Natural killer cell (primary cell): ENCODE results near the gene HMGB2. TPM values are rescaled to one million over a fixed set of nuclear protein-coding genes. Genes with fewer than 3 reads are reported as not detected.

Experiments used
- ATAC-seq, 3 donors: fragments of 150-1000 bp in 2 of 3; fragments of 200-7000 bp in 1 of 3; cut with Tn5 transposase; 1 replicate in 1 of 3; 2 replicates in 2 of 3; pipeline ENCODE4 v1.10.0; 2021; ENCODE audit warnings: mild to moderate bottlenecking in 2 of 3, moderate library complexity in 2 of 3
- DNase-seq, 2 donors: peaks; one replicate each; pipeline versions ENCODE4 v3.0.0 to v3.0.0-alpha.2; 2013 to 2021; ENCODE audit warnings: mixed read lengths in 1 of 2
- H3K27ac ChIP-seq: one replicate; pipeline ENCODE4 v1.5.1; 2013; ENCODE audit warnings: mild to moderate bottlenecking, low read length
- H3K27me3 ChIP-seq: one replicate; pipeline ENCODE4 v1.6.1; 2013; ENCODE audit warnings: low read length; ENCODE audit not compliant: control insufficient read depth, insufficient read depth
- H3K36me3 ChIP-seq: one replicate; pipeline ENCODE4 v1.6.1; 2013; ENCODE audit warnings: low read length; ENCODE audit not compliant: control insufficient read depth, insufficient read depth
- H3K4me1 ChIP-seq: one replicate; pipeline ENCODE4 v1.6.1; 2013; ENCODE audit warnings: low read length; ENCODE audit not compliant: control insufficient read depth, insufficient read depth
- H3K4me3 ChIP-seq: one replicate; pipeline ENCODE4 v1.5.1; 2013; ENCODE audit warnings: low read length
- H3K9me3 ChIP-seq: one replicate; pipeline ENCODE4 v1.6.1; 2013; ENCODE audit warnings: low read length; ENCODE audit not compliant: control insufficient read depth, insufficient read depth
- H3K27ac Mint-ChIP-seq, 2 donors: one replicate each; pipeline ENCODE4 v1.8.0; 2022; ENCODE audit warnings: mild to moderate bottlenecking in 2 of 2, mixed read lengths in 2 of 2, moderate library complexity in 1 of 2
- H3K27me3 Mint-ChIP-seq, 2 donors: one replicate each; pipeline ENCODE4 v1.8.0; 2022; ENCODE audit warnings: low read depth in 2 of 2, mixed read lengths in 2 of 2
- H3K36me3 Mint-ChIP-seq: one replicate; pipeline ENCODE4 v1.8.0; 2022; ENCODE audit warnings: mixed read lengths
- H3K4me1 Mint-ChIP-seq, 2 donors: one replicate each; pipeline ENCODE4 v1.8.0; 2022; ENCODE audit warnings: mixed read lengths in 2 of 2
- H3K4me3 Mint-ChIP-seq: one replicate; pipeline ENCODE4 v1.8.0; 2022; ENCODE audit warnings: mild to moderate bottlenecking, moderate library complexity, mixed read lengths
- H3K9me3 Mint-ChIP-seq, 2 donors: one replicate each; pipeline ENCODE4 v1.8.0; 2022; ENCODE audit warnings: mixed read lengths in 2 of 2
- CTCF ChIP-seq: fragments of 200-600 bp; IDR thresholded peaks from one replicate; pipeline ENCODE4 v1.8.0; 2022; ENCODE audit warnings: antibody characterized with exemption
- WGBS: methylation state at CpG from one replicate; pipeline ENCODE4 v1.1.7; 2013; ENCODE audit warnings: missing lambda C conversion rate; ENCODE audit not compliant: insufficient coverage; 5-methylcytosine and 5-hydroxymethylcytosine counted together
- intact Hi-C: fragments of 100-400 bp; cut with micrococcal nuclease; formaldehyde crosslinking; loops from one replicate; pipeline ENCODE4 v1.14.2; 2022
- total RNA-seq, 4 donors: library from RNA; stranded (reverse); fragments of 120-200 nt in 1 of 4; gene quantifications; one replicate each; pipeline versions ENCODE4 v1.2.3 to v1.2.4, GENCODE V29; 2013 to 2022

The HMGB2 gene
- total RNA-seq, 3 donors from 2014 or later (not counting 1 experiment from before 2014, with no cell fraction given) = 145 to 214 (median 151) TPM

GRCh38 chr4:173293663-173294062 lies 40.5 kb downstream of the HMGB2 start:
- ATAC-seq (no peak), DNase-seq (no peak)
- Histone ChIP-seq H3K9me3 (no peaks in the 10 kb centered on the region), H3K4me3 (no peak overlapping the region), H3K27me3 (no peaks in the 10 kb centered on the region), H3K36me3 (peaks cover 2% of the 10 kb centered on the region), H3K27ac (no peak overlapping the region), H3K4me1 (no peaks in the 10 kb centered on the region)
- 84% methylated on average over 7 of the region's 7 CpGs for WGBS
- intact Hi-C loops = no loop called here
- no peak overlapping the region for H3K4me3 Mint-ChIP-seq
- no peaks in the 10 kb centered on the region for H3K36me3 Mint-ChIP-seq
- TF ChIP-seq CTCF = no peak
- H3K4me1 Mint-ChIP-seq = peaks cover 5 to 12% of the 10 kb centered on the region in 2 donors
- no peak overlapping the region for H3K27ac Mint-ChIP-seq
- no peaks in the 10 kb centered on the region for H3K27me3 Mint-ChIP-seq
- no peaks in the 10 kb centered on the region for H3K9me3 Mint-ChIP-seq

- H3K27ac Mint-ChIP-seq = no peak overlapping the region
- Histone ChIP-seq H3K4me3 (no peak overlapping the region), H3K36me3 (no peaks in the 10 kb centered on the region), H3K27ac (no peak overlapping the region), H3K4me1 (no peaks in the 10 kb centered on the region), H3K9me3 (peaks cover 9% of the 10 kb centered on the region), H3K27me3 (no peaks in the 10 kb centered on the region)
- WGBS = 100% methylated on average over 3 of the region's 5 CpGs
- TF ChIP-seq CTCF = no peak
- ATAC-seq (no peak), DNase-seq (no peak)
- no peak overlapping the region for H3K4me3 Mint-ChIP-seq
- no peaks in the 10 kb centered on the region for H3K36me3 Mint-ChIP-seq
- peaks cover 10 to 17% of the 10 kb centered on the region in 2 donors for H3K4me1 Mint-ChIP-seq
- no peaks in the 10 kb centered on the region for H3K9me3 Mint-ChIP-seq
- intact Hi-C loops = no loop called here
- H3K27me3 Mint-ChIP-seq = no peaks in the 10 kb centered on the region
Measured at GRCh38 chr4:173291899-173292298, 42.3 kb downstream of the HMGB2 start.

GRCh38 chr4:173289353-173289727 lies 44.8 kb downstream of the HMGB2 start:
- WGBS = 80% methylated on average over 4 of the region's 4 CpGs
- peak overlapping the region; percentile 21 for H3K4me3 Mint-ChIP-seq
- H3K36me3 Mint-ChIP-seq = peaks cover 12% of the 10 kb centered on the region
- intact Hi-C loops = no loop called here
- no peak for DNase-seq
- H3K9me3 Mint-ChIP-seq = peaks cover 0 to 4% of the 10 kb centered on the region in 2 donors
- H3K27ac Mint-ChIP-seq = no peak overlapping the region
- H3K27me3 ChIP-seq = no peaks in the 10 kb centered on the region
- H3K9me3 ChIP-seq = peaks cover 16% of the 10 kb centered on the region
- TF ChIP-seq CTCF = no peak
- no peaks in the 10 kb centered on the region for H3K36me3 ChIP-seq
- H3K27ac ChIP-seq = no peak overlapping the region
- peak in 1 of 3 donors; percentile 21 for ATAC-seq
- no peaks in the 10 kb centered on the region for H3K27me3 Mint-ChIP-seq
- H3K4me1 ChIP-seq = no peaks in the 10 kb centered on the region
- peaks cover 10 to 17% of the 10 kb centered on the region in 2 donors for H3K4me1 Mint-ChIP-seq
- H3K4me3 ChIP-seq = no peak overlapping the region

GRCh38 chr4:173288698-173289352 lies 45.3 kb downstream of the HMGB2 start:
- Mint-ChIP-seq H3K9me3 (peaks cover 0 to 4% of the 10 kb centered on the region in 2 donors), H3K27me3 (no peaks in the 10 kb centered on the region), H3K4me3 (peak overlapping the region; percentile 21), H3K27ac (no peak overlapping the region), H3K36me3 (peaks cover 17% of the 10 kb centered on the region), H3K4me1 (peaks cover 10 to 17% of the 10 kb centered on the region in 2 donors)
- ATAC-seq = no peak
- intact Hi-C loops = loop anchor here (1.0 kb wide), 1 partner anchor 128 kb away; no protein-coding TSS in a partner anchor
- Histone ChIP-seq H3K27ac (no peak overlapping the region), H3K27me3 (no peaks in the 10 kb centered on the region), H3K4me1 (no peaks in the 10 kb centered on the region), H3K9me3 (peaks cover 16% of the 10 kb centered on the region), H3K36me3 (no peaks in the 10 kb centered on the region), H3K4me3 (no peak overlapping the region)
- no peak for DNase-seq
- 100% methylated on average over 3 of the region's 3 CpGs for WGBS
- no peak for TF ChIP-seq CTCF
